Measurements from ENCODE around the gene TPRKB.
A peak's percentile ranks its signal among the peaks of the same experiment; 100 is the strongest.
"Not testable (repeated sequence)": the region's sequence is repeated elsewhere in the genome, so short reads cannot be mapped to it uniquely, and the experiment has no call there.

The TPRKB gene

GRCh38 chr2:73746015-73746876 lies 9.1 kb upstream of the TPRKB start:
- no peak for TF ChIP-seq Cebpa-rat (IDR thresholded peaks at IDR 0.05)
- Histone ChIP-seq H3K4me2 (no peak overlapping the region), H3K4me1 (no peaks in the 10 kb centered on the region), H3K27ac (no peak overlapping the region), H3K9ac (no peak overlapping the region), H3K4me3 (no peak overlapping the region), H3K27me3 (no peaks in the 10 kb centered on the region), H3K9me3 (peaks cover 11% of the 10 kb centered on the region), H3K36me3 (peaks cover 74% of the 10 kb centered on the region), H4K20me1 (no peaks in the 10 kb centered on the region)

- TF ChIP-seq Cebpa-rat (IDR thresholded peaks at IDR 0.05): no peak
- H3K27me3 ChIP-seq: no peaks in the 10 kb centered on the region
- peaks cover 15% of the 10 kb centered on the region for H3K4me1 ChIP-seq
- H3K9me3 ChIP-seq: peaks cover 6% of the 10 kb centered on the region; the same call in 1 of the 2 replicates
- no peak overlapping the region for H3K4me2 ChIP-seq
- peaks cover 35% of the 10 kb centered on the region for H3K36me3 ChIP-seq
- no peak overlapping the region for H3K27ac ChIP-seq
- H3K4me3 ChIP-seq: no peak overlapping the region
- H4K20me1 ChIP-seq: no peaks in the 10 kb centered on the region
- no peak overlapping the region for H3K9ac ChIP-seq
These were observed 3.6 kb upstream of the TPRKB start for GRCh38 chr2:73740767-73741166.

- H3K4me2 ChIP-seq: no peak overlapping the region
- no peaks in the 10 kb centered on the region for H3K9me3 ChIP-seq
- H3K27me3 ChIP-seq: no peaks in the 10 kb centered on the region
- H3K9ac ChIP-seq: no peak overlapping the region
- H4K20me1 ChIP-seq: no peaks in the 10 kb centered on the region
- H3K4me3 ChIP-seq: no peak overlapping the region
- peaks cover 17% of the 10 kb centered on the region for H3K4me1 ChIP-seq
- H3K36me3 ChIP-seq: peaks cover 31% of the 10 kb centered on the region
- H3K27ac ChIP-seq: no peak overlapping the region
- TF ChIP-seq Cebpa-rat (IDR thresholded peaks at IDR 0.05): no peak
These were observed 2.0 kb upstream of the TPRKB start for GRCh38 chr2:73739101-73739500.

GRCh38 chr2:73736378-73736777 lies 767 bp downstream of the TPRKB start:
- Histone ChIP-seq H4K20me1 (no peaks in the 10 kb centered on the region), H3K9me3 (no peaks in the 10 kb centered on the region), H3K27ac (peak overlapping the region; percentile 83), H3K36me3 (peaks cover 41% of the 10 kb centered on the region), H3K27me3 (no peaks in the 10 kb centered on the region), H3K4me1 (peaks cover 17% of the 10 kb centered on the region), H3K4me3 (peak overlapping the region; percentile 81), H3K9ac (peak overlapping the region; percentile 82), H3K4me2 (peak overlapping the region; percentile 83)
- TF ChIP-seq Cebpa-rat (IDR thresholded peaks at IDR 0.05): no peak

- H3K9me3 ChIP-seq: peaks cover 5% of the 10 kb centered on the region; the same call in 1 of the 2 replicates
- H3K27me3 ChIP-seq: no peaks in the 10 kb centered on the region
- H3K36me3 ChIP-seq: peaks cover 78% of the 10 kb centered on the region
- H3K4me2 ChIP-seq: no peak overlapping the region
- no peak overlapping the region for H3K27ac ChIP-seq
- H3K4me1 ChIP-seq: peaks cover 3% of the 10 kb centered on the region
- H3K9ac ChIP-seq: no peak overlapping the region
- H4K20me1 ChIP-seq: no peaks in the 10 kb centered on the region
- TF ChIP-seq Cebpa-rat (IDR thresholded peaks at IDR 0.05): no peak
- no peak overlapping the region for H3K4me3 ChIP-seq
These were observed 6.3 kb downstream of the TPRKB start for GRCh38 chr2:73730810-73731209.

- TF ChIP-seq Cebpa-rat (IDR thresholded peaks at IDR 0.05): no peak
- Histone ChIP-seq H3K4me3 (no peak overlapping the region), H4K20me1 (no peaks in the 10 kb centered on the region), H3K4me2 (no peak overlapping the region), H3K9ac (no peak overlapping the region), H3K4me1 (no peaks in the 10 kb centered on the region), H3K9me3 (peaks cover 5% of the 10 kb centered on the region; the same call in 1 of the 2 replicates), H3K27ac (no peak overlapping the region), H3K27me3 (no peaks in the 10 kb centered on the region), H3K36me3 (peaks cover 62% of the 10 kb centered on the region)
These were observed 8.4 kb downstream of the TPRKB start for GRCh38 chr2:73728711-73729110.

GRCh38 chr2:73728043-73728442 lies 9.1 kb downstream of the TPRKB start:
- no peak overlapping the region for H3K4me3 ChIP-seq
- H3K4me1 ChIP-seq: no peaks in the 10 kb centered on the region
- no peak overlapping the region for H3K9ac ChIP-seq
- peaks cover 5% of the 10 kb centered on the region; the same call in 1 of the 2 replicates for H3K9me3 ChIP-seq
- peaks cover 55% of the 10 kb centered on the region for H3K36me3 ChIP-seq
- no peak overlapping the region for H3K4me2 ChIP-seq
- H3K27me3 ChIP-seq: no peaks in the 10 kb centered on the region
- no peak overlapping the region for H3K27ac ChIP-seq
- no peaks in the 10 kb centered on the region for H4K20me1 ChIP-seq
- no peak for TF ChIP-seq Cebpa-rat (IDR thresholded peaks at IDR 0.05)

- peaks cover 44% of the 10 kb centered on the region for H3K36me3 ChIP-seq
- not testable (repeated sequence) for H4K20me1 ChIP-seq, H3K27me3 ChIP-seq, H3K4me2 ChIP-seq, H3K4me1 ChIP-seq, H3K27ac ChIP-seq, H3K9ac ChIP-seq, H3K9me3 ChIP-seq, H3K4me3 ChIP-seq
These were observed 10.5 kb downstream of the TPRKB start for GRCh38 chr2:73726657-73727056.

- no peak for TF ChIP-seq Cebpa-rat (IDR thresholded peaks at IDR 0.05)
- peaks cover 7% of the 10 kb centered on the region; the same call in 1 of the 2 replicates for H3K4me1 ChIP-seq
- no peak overlapping the region for H3K27ac ChIP-seq
- no peak overlapping the region for H3K4me3 ChIP-seq
- no peaks in the 10 kb centered on the region for H4K20me1 ChIP-seq
- no peaks in the 10 kb centered on the region for H3K27me3 ChIP-seq
- H3K36me3 ChIP-seq: 0 out of 2 replicates have a peak, but pooled peaks cover 3% of the 10 kb centered on the region
- H3K4me2 ChIP-seq: no peak overlapping the region
- no peak overlapping the region for H3K9ac ChIP-seq
- H3K9me3 ChIP-seq: peaks cover 12% of the 10 kb centered on the region
These were observed 18.1 kb downstream of the TPRKB start for GRCh38 chr2:73718851-73719621.

- Histone ChIP-seq H3K27ac (no peak overlapping the region), H3K4me2 (no peak overlapping the region), H3K9ac (no peak overlapping the region), H3K4me1 (peaks cover 7% of the 10 kb centered on the region; the same call in 1 of the 2 replicates), H3K36me3 (0 out of 2 replicates have a peak, but pooled peaks cover 3% of the 10 kb centered on the region), H4K20me1 (no peaks in the 10 kb centered on the region), H3K27me3 (no peaks in the 10 kb centered on the region), H3K9me3 (peaks cover 18% of the 10 kb centered on the region), H3K4me3 (no peak overlapping the region)
- TF ChIP-seq Cebpa-rat (IDR thresholded peaks at IDR 0.05): no peak
These were observed 18.7 kb downstream of the TPRKB start for GRCh38 chr2:73718421-73718820.

GRCh38 chr2:73717695-73718094 lies 19.4 kb downstream of the TPRKB start:
- not testable (repeated sequence) for H3K4me2 ChIP-seq, H4K20me1 ChIP-seq, H3K4me3 ChIP-seq, H3K9ac ChIP-seq, H3K36me3 ChIP-seq, H3K27ac ChIP-seq, H3K27me3 ChIP-seq, H3K4me1 ChIP-seq
- H3K9me3 ChIP-seq: peaks cover 19% of the 10 kb centered on the region

All from BLaER1 (cell line).